HG03135 (cell line): ENCODE data around the gene TSPY8.
"Not testable (repeated sequence)": the region's sequence is repeated elsewhere in the genome, so short reads cannot be mapped to it uniquely, and the experiment has no call there.

Experiments used
- ATAC-seq: cut with Tn5 transposase; IDR thresholded peaks from one replicate; pipeline ENCODE4 v1.9.1; 2021; ENCODE audit warnings: mild to moderate bottlenecking, moderate library complexity; ENCODE audit not compliant: unreplicated experiment

The TSPY8 gene

GRCh38 chrY:9357497-9357896, at the start of gene TSPY8:
Gene TSPY8 (plus strand): TSS chrY:9357797. CDS start chrY:9357843, 46 bp downstream.
- not testable (repeated sequence) for ATAC-seq

GRCh38 chrY:9320996-9321395, 36.6 kb upstream of the TSPY8 start:
- ATAC-seq = no peak

GRCh38 chrY:9337164-9337563, 20.4 kb upstream of the TSPY8 start, which contains the start of gene TSPY4:
Gene TSPY4 (plus strand): TSS chrY:9337464. CDS start chrY:9337510, 46 bp downstream.
- ATAC-seq = not testable (repeated sequence)

- not testable (repeated sequence) for ATAC-seq
Observed at GRCh38 chrY:9396527-9396926, 38.9 kb downstream of the TSPY8 start.

GRCh38 chrY:9398121-9398520, 40.5 kb downstream of the TSPY8 start, which contains the start of gene TSPY3:
Gene TSPY3 (plus strand): TSS chrY:9398421. CDS start chrY:9398467, 46 bp downstream.
- ATAC-seq = not testable (repeated sequence)
